GM18517 (cell line): ENCODE measurements around the gene SURF4.

Source experiments
- ATAC-seq: cut with Tn5 transposase; IDR thresholded peaks from one replicate; pipeline ENCODE4 v1.9.1; 2021; ENCODE audit warnings: mild to moderate bottlenecking, moderate library complexity; ENCODE audit not compliant: unreplicated experiment

The SURF4 gene

GRCh38 chr9:133375116-133375723, 640 bp downstream of the SURF4 start:
- ATAC-seq, result no peak

- no peak for ATAC-seq
Observed at GRCh38 chr9:133374612-133375115, 1.2 kb downstream of the SURF4 start.

- no peak for ATAC-seq
Observed at GRCh38 chr9:133372144-133372543, 3.7 kb downstream of the SURF4 start.

DNA sequence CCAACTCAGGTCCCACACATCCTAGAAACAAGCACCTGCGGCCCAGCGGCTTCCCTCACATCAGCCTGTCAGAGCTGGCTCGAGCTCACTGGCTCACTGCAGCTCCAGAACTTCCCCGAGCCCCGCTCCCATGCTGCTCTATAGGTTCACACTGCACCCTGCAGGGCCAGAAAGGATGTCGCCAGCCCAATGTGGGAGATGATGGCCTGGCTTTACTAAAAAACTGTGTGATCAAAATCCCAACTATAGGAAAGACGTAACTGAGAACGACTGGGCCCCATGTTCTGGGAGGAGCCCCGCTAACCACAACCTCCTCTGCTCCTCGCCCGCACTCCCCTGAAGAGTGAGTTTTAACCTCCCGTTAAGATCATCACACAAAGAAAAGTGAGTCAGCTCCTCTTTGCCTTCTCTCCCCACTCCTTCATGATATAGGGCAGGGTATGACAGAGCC, 4.6 kb downstream of the SURF4 start:
- no peak for ATAC-seq

DNA sequence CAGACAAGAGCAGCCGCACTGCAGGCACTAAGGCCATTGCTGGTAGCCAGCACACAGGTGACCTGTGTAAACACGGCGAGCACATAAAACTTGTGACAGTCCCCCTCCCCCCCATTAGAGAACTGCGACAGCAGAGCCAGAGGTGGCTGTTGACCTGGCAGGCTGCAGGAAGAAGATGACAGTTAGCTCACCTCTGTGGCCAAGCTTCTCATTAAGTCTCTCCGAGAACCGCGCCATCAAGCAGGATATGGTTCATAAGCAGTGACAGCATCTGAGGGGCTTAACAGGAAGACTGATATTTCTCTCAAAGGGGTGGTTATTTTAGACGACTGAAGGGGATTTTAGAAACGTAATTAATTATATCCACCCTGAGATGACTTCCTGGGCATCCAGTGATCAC, 5.2 kb downstream of the SURF4 start:
- no peak for ATAC-seq

DNA sequence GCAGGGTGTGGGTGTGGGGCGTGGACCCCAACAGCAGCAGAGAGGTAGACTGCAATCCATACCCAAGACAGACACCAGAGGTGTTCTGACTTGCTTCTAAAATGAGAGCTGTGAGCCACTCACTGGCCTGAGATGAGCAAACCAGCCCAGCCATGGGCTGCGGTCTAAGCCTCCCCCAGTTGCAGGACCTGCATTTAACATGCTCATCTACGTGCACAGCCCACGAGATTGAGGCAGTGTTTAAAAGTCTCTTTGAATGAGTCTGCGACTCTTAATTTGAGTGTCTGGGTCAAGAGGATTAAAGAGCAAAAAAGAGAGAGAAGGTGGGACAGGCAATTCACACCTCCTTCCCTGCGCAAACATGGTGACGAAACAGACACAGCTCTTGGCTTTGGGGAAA, 5.9 kb downstream of the SURF4 start:
- no peak for ATAC-seq

DNA sequence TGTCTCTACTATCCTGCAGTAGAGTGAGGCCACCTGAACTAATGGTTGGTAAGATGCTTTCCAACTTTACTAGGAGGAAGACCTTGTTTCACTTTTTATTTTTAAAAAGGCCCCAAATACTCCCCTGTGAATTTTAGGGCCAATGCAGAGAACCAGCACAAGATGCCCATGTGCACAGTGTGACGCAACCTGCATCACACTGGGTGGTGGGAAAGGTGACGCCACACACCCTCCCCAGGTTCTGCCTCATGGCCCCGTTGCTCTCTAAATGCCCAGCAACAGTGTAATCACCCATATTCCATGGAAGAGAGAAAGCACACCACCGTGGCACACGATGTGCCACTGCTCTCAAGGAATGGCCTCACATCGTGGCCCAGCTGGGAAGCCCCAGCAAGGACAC, 6.4 kb downstream of the SURF4 start:
- no peak for ATAC-seq

DNA sequence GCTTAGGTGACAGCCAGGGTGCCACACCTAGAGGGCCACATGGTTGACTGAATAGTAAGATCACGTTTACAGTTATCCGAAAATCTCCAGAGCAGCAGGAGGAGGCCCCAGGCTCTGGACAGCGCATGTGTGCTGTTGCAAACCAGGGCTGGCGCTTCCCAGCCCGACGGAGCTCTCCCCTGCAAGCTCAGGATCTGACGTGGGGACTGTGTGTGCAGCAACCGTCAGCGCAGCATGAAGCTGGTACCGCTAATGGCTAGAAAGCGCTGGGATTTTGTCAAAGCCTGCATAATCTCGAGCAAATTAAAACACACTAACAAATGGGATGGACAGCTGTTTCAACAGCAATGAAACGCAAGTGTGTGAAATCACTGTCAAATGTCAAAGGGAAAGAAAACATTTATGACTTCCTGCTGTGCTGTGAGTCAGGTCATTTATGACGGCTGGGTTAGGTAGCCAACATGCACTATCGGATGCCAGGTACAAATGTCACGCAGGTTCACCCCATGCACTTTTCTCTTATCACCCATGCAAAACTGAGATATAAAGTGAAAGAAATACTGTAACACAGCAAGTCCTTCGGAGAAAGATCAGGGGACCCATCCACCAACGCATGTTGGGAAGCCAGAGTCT, 7.5 kb downstream of the SURF4 start:
- no peak for ATAC-seq

DNA sequence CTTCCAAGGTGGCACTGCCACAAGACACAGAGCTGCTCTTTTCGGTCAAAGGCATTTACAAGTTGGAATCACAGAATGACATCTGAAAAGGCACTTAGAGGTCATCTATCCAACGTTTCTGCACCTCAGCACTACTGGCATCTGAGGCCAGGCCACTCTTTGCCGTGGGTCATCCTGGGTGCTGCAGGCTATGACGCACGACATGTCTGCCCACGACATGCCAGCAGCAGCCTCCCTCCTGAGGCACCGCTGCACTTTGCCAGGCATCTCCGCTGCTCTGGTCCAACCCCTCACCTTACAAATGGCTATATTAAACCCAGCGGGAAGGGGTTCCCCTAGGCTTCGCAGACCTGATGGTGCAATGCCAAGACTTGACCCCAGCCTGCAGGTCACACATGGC, 8.1 kb downstream of the SURF4 start:
- no peak for ATAC-seq

DNA sequence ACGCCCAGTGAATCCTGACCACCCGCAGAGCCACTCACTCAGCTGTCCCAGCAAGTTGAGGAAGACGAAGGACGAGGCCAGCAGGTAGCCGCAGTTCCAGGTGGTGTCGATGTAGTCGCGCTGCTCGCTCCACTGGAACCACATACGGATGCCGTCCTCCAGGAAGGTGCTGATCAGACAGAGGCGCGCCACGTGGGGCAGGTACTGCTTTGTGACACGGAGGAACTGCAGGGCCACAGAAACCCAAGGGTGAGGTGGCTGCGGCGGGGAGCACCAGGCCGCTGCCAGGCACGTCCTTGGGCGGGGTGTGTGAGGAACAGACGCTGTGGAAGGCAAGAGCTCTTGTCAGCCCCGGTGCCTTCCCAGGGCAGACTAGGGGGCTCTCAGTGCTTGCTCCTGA, 8.6 kb downstream of the SURF4 start:
- ATAC-seq, result no peak

DNA sequence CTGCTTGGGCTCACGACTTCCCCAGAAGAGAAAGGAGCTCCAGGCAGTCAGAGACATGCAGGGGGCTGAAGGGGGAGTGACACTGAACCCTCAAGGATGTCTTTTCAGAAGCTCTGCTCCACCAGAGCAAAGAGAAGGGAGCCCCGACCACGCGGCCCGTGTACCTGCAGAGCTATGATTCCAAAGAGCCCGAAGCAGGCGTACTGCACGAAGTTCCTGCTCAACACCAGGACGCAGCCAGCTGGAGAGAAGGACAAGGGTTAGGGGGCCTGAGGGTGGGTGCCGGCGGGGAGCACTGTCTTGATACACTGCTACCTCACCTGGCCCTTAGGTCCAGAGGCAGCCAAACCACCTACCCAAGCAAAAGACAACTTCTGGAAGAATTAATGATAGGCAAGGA, 9.4 kb downstream of the SURF4 start:
- ATAC-seq, result no peak

DNA sequence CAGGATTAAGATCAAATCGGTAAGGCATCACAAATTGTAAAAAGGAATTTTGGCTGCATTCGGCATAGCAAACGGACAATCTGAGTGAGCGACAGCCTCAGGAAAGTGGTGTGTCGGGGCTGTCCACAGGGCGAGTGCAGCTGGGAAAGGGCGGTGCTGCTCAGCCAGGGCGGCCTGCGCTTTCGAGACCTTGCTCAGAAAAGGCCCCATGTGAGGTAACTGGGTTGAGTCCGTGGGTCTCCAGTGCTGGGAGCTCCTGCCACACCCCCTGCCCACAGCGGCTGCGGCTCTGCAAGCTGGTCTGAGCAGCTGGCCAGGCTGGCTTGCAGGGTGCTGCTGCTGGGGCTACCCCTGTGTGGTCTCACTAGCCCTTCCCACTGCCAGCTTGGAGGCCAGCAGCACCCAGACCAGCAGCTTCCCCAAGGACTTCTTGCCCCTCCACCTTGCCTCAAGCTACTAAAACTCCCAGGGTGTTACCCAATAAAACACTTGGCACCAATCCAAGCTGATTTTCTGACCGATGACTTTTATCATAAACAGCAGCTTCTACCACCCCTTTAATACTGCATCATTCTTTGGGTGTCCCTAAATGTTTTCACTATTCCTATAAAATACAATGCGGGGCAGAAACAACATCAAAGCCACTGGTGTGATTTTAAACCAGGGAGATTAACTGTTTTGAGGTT, 13.4 kb downstream of the SURF4 start:
- no peak for ATAC-seq

- ATAC-seq, result no peak
Observed at GRCh38 chr9:133361507-133362092, 14.3 kb downstream of the SURF4 start.

DNA sequence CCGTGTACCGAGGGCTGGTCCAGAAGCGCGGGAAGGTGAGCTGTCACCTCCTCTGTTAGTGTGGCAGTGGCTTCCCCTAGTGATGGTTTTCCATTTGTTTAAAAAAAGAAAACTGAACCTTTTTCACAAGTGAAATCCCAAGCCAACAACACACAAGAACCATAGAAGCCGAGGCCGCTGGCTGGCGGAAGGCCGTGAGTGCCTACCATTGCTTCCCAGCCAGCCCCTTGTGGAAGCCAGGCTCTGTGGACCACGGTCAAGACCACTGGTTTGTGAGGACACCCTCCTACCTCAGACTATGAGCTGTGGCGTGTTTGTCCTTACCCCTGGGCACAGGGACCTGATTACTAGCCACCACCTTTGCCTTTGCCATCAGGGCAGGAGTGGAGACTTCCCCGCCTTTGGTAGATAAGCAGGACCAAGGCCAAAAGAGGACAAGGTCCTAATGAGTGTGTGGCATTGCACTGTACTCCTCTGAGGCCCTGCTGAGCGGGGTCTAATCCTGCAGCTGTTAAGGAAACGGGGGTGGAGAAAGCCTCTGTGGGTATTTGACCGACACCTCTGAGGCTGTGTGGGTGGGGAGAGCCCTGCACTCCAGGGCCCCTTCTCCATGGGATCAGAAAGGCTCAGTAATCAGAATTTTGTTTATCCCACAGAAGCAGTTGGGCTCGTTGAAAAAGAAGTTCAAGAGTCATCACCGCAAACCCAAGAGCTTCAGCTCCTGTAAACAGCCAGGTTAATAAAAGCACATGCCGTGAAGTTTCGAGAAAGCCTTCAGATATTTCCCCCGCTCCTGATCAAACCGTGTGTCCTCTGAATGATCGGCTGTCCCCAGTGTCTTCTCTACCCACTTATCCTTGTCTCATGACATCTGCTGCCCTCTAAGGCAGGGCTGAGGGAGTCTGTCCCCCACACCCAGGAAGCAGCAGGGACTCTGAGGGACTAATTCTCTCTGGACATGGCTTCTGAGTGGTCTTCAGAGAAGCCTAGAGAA, 15.2 kb downstream of the SURF4 start:
- no peak for ATAC-seq

GRCh38 chr9:133359399-133360175, 16.3 kb downstream of the SURF4 start:
- ATAC-seq, result no peak

- no peak for ATAC-seq
Observed at GRCh38 chr9:133357656-133358055, 18.2 kb downstream of the SURF4 start.

DNA sequence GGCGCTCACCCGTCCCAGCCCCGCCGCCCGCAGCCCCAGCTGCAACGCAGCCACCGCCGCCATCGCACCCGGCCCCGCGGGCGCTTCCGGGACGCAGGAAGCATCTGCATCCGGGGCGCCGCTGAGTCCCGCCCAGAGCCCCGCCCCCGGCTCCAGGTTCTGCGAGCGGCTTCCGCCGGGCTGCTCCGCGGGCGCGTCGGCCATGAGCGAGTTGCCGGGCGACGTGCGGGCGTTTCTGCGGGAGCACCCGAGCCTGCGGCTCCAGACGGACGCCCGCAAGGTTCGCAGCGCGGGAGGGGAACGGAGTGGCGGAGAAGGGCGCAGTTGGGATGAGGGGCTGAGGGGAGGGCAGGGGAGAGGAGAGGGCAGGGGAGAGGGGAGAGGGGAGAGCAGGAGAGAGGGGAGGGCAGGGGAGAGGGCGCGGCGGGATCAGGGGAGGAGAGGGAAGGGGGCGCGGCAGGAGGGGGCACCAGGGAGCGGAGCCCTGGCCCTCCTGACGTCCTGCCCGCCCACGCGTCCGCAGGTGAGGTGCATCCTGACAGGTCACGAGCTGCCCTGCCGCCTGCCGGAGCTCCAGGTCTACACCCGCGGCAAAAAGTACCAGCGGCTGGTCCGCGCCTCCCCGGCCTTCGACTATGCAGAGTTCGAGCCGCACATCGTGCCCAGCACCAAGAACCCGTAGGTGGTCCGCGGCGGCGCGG, 19.3 kb downstream of the SURF4 start, which contains the start of the genes SURF1 and SURF2:
SURF1 (minus strand) TSS at position 97 of the 701 bp plus-strand sequence; CDS start at position 63, 34 bp downstream.
SURF2 (plus strand) TSS at position 160 of the 701 bp plus-strand sequence; CDS start at position 203, 43 bp downstream.
- peak; percentile 48 for ATAC-seq

GRCh38 chr9:133355881-133356357, 19.9 kb downstream of the SURF4 start:
- ATAC-seq, result peak; percentile 14

DNA sequence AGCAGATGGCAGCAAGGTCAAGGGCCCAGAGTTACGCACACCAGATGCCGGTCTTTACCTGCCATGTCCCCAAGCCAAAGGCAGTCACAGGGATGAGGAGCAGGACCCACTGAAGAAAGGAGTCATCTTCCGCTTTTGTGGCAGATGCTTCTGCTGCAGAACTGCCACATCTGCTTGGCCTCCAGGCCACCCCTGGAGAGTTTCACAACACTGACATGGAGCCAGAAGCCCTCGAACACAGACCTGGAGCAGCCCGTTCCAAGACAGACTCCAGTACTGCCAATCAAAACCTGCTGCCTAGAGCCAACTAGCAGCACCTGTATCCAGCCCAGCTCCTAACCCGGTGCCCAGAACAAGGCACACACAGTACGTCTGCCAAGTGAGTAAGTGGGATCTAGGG, 21.1 kb downstream of the SURF4 start:
- no peak for ATAC-seq
